ENCODE results near the gene TUNAR.

The TUNAR gene

DNA sequence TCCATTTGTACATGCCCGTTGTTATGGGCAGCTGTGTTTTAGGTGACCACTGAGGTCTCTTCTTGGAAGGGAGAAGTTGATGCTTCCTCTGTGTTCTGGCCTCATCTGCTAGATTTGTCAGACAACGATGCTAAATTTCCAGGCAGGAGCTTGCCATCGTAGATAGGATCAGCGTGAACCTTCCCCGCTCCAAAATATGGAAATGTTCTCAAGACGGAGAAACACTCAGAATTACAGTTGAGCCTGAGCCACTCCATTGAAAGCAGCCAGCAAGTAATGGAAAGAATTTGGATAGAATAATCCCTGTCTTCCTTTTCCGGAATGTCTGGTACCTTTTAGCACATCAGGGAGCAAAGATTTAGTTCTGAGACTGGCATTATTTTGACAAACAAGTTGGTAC lies 34.8 kb downstream of the TUNAR start:
- DNase-seq (ENCODE audit: low spot score) = no peak
- in situ Hi-C loops (cut with MboI; ENCODE audit: low sequenced_read_pairs, unreplicated experiment) = no loop called here

DNA sequence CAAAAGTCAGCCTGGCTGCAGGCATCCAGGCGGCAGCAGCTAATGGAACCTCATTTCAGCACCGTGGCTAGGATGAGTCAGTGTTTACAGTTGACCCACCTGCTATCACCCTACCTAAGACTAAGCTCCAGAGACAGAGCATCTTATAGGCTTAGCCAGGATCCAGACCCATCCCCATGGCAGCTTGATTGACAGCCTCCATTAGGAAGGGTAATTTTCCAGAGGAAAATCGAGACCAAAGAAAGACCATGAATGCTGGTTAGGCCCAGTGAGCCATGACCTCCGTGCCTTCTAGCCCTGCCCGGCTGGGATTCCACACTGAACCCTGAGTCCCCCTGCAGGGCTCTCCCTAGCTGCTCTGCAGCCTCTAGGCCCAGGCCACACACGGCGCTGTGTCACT lies 38.7 kb downstream of the TUNAR start:
- no peak for DNase-seq (ENCODE audit: low spot score)
- TF ChIP-seq, protein P1, sequence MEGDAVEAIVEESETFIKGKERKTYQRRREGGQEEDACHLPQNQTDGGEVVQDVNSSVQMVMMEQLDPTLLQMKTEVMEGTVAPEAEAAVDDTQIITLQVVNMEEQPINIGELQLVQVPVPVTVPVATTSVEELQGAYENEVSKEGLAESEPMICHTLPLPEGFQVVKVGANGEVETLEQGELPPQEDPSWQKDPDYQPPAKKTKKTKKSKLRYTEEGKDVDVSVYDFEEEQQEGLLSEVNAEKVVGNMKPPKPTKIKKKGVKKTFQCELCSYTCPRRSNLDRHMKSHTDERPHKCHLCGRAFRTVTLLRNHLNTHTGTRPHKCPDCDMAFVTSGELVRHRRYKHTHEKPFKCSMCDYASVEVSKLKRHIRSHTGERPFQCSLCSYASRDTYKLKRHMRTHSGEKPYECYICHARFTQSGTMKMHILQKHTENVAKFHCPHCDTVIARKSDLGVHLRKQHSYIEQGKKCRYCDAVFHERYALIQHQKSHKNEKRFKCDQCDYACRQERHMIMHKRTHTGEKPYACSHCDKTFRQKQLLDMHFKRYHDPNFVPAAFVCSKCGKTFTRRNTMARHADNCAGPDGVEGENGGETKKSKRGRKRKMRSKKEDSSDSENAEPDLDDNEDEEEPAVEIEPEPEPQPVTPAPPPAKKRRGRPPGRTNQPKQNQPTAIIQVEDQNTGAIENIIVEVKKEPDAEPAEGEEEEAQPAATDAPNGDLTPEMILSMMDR (IDR thresholded peaks at IDR 0.05; ENCODE audit: borderline replicate concordance, control extremely low read depth, extremely low read depth, insufficient read depth, missing control alignments) = no peak
- in situ Hi-C loops (cut with MboI; ENCODE audit: low sequenced_read_pairs, unreplicated experiment) = no loop called here

More for the DNA sequence above, 34.8 kb downstream of the TUNAR start:
- TF ChIP-seq, protein P1 (IDR thresholded peaks at IDR 0.05; ENCODE audit: borderline replicate concordance, control extremely low read depth, extremely low read depth, insufficient read depth, missing control alignments) = no peak

DNA sequence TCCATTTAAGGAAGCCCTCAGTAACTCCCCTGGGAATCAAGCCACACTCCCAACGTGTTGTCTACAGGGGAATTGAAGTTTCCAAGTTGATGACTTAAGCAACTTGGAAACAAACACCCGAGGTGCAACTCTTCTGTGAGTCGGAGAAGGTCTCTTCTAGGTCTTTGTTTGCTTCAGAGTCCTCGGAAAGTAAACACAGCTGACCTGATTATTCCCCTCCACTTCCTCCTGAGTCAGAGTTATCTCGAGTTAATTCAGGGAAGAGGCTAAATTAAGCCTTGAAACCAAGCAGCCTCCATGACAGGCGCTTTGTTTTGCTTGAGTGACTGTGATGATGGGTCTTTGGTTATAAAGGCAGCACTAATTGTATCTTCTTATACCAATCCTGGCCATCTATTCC lies 41.8 kb downstream of the TUNAR start:
- in situ Hi-C loops (cut with MboI; ENCODE audit: low sequenced_read_pairs, unreplicated experiment) = no loop called here
- no peak for DNase-seq (ENCODE audit: low spot score)
- TF ChIP-seq, protein P1 (IDR thresholded peaks at IDR 0.05; ENCODE audit: borderline replicate concordance, control extremely low read depth, extremely low read depth, insufficient read depth, missing control alignments) = no peak

DNA sequence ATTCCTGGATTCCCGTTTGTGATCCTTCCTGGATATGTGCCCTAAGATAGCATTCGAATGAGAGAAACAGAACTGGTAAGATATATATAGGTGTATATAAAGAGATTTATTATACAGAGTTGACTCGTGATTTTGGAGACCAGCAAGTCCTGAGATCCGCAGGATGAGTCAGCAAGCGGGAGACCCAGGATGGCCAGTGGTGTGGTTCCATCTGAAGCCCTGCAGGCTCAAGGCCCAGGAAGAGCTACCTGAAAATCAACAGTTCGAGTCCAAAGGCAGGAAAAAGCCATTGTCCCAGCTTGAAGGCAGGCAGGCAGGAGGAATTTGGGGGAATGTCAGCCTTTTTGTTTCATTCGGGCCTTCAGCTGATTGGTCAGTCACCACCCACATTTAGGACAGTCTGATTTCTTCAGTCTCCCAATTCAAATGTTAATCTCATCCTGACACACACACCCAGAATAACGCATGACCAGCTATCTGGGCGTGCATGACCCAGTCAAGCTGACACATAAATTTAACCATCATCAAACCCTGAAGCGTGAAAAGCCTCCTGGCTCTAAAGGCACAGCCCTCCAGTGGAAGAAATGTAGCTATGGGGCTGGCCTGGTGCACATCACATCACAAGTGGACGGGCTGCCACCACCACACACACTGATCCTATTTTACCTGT lies 44.3 kb downstream of the TUNAR start:
- in situ Hi-C loops (cut with MboI; ENCODE audit: low sequenced_read_pairs, unreplicated experiment) = no loop called here
- TF ChIP-seq, protein P1 (IDR thresholded peaks at IDR 0.05; ENCODE audit: borderline replicate concordance, control extremely low read depth, extremely low read depth, insufficient read depth, missing control alignments) = no peak
- no peak for DNase-seq (ENCODE audit: low spot score)

DNA sequence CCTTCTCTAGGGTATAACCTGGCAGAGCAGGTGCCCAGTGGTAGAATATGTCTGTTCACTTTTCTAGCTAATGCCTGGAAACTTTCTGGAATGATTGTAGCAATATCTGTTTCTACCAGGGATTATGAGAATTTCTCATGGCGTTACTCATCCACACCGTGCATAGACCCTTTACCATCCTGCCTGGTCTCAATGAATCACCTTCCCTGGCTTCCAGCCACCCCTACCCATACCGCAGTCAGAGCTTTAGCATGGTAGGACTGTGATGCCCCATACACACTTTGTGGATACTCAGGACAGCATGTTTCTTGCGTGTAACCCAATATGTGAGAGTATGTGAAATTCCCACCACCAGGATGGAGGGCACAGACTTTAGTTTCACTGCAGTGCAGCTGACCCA lies 45.4 kb downstream of the TUNAR start:
- DNase-seq (ENCODE audit: low spot score) = no peak
- TF ChIP-seq, protein P1 (IDR thresholded peaks at IDR 0.05; ENCODE audit: borderline replicate concordance, control extremely low read depth, extremely low read depth, insufficient read depth, missing control alignments) = no peak
- in situ Hi-C loops (cut with MboI; ENCODE audit: low sequenced_read_pairs, unreplicated experiment) = no loop called here

GRCh38 chr14:95928751-95929150 lies 52.1 kb downstream of the TUNAR start:
- in situ Hi-C loops (cut with MboI; ENCODE audit: low sequenced_read_pairs, unreplicated experiment) = no loop called here
- no peak for DNase-seq (ENCODE audit: low spot score)
- TF ChIP-seq, protein P1 (IDR thresholded peaks at IDR 0.05; ENCODE audit: borderline replicate concordance, control extremely low read depth, extremely low read depth, insufficient read depth, missing control alignments) = no peak
